NB4 (cell line): Measurements from ENCODE around the gene IL12B.

Experiments used
- DNase-seq: peaks from one replicate; pipeline ENCODE4 v3.0.0; 2010; ENCODE audit warnings: low read depth
- H3K4me3 ChIP-seq: one replicate; pipeline ENCODE4 v1.5.1; 2011; ENCODE audit warnings: mild to moderate bottlenecking, low read depth, low read length, moderate library complexity
- CTCF ChIP-seq: IDR thresholded peaks from one replicate; pipeline ENCODE4 v1.5.1; 2012; ENCODE audit warnings: low read depth, low read length
- MAX ChIP-seq: IDR thresholded peaks from 2 replicates; pipeline ENCODE4 v1.6.1; 2011; ENCODE audit warnings: low read depth, low read length
- MYC ChIP-seq: IDR thresholded peaks from 2 replicates; pipeline ENCODE4 v1.6.1; 2011; ENCODE audit warnings: low read depth, low read length
- POLR2A ChIP-seq: IDR thresholded peaks from 2 replicates; pipeline ENCODE4 v1.6.1; 2011; ENCODE audit warnings: mild to moderate bottlenecking; ENCODE audit not compliant: insufficient read length; ENCODE audit errors: extremely low read depth

IL12B gene

GRCh38 chr5:159336586-159336985, 6.3 kb upstream of the IL12B start:
- H3K4me3 ChIP-seq, result no peak overlapping the region
- TF ChIP-seq CTCF (no peak), MYC (no peak), MAX (no peak), POLR2A (no peak)
- no peak for DNase-seq

- no peak for DNase-seq
- no peak overlapping the region for H3K4me3 ChIP-seq
- TF ChIP-seq CTCF (no peak), MAX (no peak), POLR2A (no peak), MYC (no peak)
Observed at GRCh38 chr5:159333545-159333925, 3.2 kb upstream of the IL12B start.

- TF ChIP-seq POLR2A (no peak), MAX (no peak), CTCF (no peak), MYC (no peak)
- no peak overlapping the region for H3K4me3 ChIP-seq
Observed at GRCh38 chr5:159332800-159333544, 2.7 kb upstream of the IL12B start.

GRCh38 chr5:159331093-159331973, 1.0 kb upstream of the IL12B start:
- TF ChIP-seq CTCF, result peak; percentile 66
- no peak for TF ChIP-seq MYC
- H3K4me3 ChIP-seq, result peak overlapping the region; percentile 44
- peak; percentile 68 for DNase-seq

More at GRCh38 chr5:159332800-159333544, 2.7 kb upstream of the IL12B start:
- DNase-seq, result peak; percentile 73

GRCh38 chr5:159324986-159325385, 5.3 kb downstream of the IL12B start:
- H3K4me3 ChIP-seq, result no peak overlapping the region
- DNase-seq, result no peak
- no peak for TF ChIP-seq MYC
- TF ChIP-seq POLR2A, result no peak
- TF ChIP-seq MAX, result no peak
- no peak for TF ChIP-seq CTCF
